ENCODE results near the gene GID4.
A peak's percentile ranks its signal among the peaks of the same experiment; 100 is the strongest.

Gene GID4

DNA sequence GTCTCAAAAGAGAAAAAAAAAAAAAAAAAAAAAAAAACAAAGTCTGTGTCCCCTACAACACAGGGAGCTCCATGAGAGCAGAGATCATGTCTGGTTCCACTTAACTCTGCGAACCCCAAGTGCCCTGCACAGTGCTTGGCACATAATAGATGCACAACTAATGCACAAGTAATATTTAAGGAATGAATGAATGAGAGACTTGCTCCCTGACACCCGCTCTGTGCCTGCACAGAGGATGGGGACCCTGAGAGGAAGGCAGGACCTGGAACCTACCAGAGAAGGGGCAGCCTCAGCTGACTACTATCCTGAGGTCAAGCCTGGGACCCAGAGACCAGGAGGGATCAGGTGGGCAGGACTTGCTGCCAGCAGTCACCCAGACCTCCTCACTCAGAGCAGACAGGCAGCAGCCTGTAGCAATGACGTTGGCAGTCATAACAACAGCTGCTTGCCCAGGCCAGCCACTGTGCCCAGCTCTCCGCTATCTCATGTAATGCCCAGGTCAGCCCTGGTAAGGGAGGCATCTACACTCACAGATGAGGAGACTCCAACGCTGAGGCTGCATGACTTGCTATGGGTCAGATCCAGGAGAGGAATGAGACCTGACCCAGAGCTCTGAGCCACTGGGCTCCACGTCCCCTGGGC is 72.2 kb downstream of the GID4 start:
- Histone ChIP-seq H3K23ac (ENCODE audit: low read depth, low read length, poor library complexity) (peak overlapping the region; percentile 47), H3K4me3 (ENCODE audit: low read length in 2 of 2) (no peak overlapping the region)

GRCh38 chr17:18115517-18115916 is 76.3 kb downstream of the GID4 start:
- Histone ChIP-seq H2BK15ac (ENCODE audit: low read length) (no peak overlapping the region), H3K36me3 (replicated peaks in 1 of 2; ENCODE audit: control insufficient read depth in 2 of 2, insufficient read depth in 2 of 2, low read length in 2 of 2) (no peaks in the 10 kb centered on the region), H2BK5ac (ENCODE audit: low read length) (no peak overlapping the region), H3K4ac (ENCODE audit: low read length) (no peak overlapping the region), H2BK120ac (ENCODE audit: low read depth, low read length) (no peak overlapping the region), H3K9me3 (replicated peaks in 1 of 2; ENCODE audit: control insufficient read depth in 2 of 2, insufficient read depth in 1 of 2, low read depth in 1 of 2, low read length in 2 of 2) (peaks cover 14 to 17% of the 10 kb centered on the region in 2 donors), H4K91ac (ENCODE audit: low read depth, low read length, poor library complexity) (no peak overlapping the region), H3K18ac (ENCODE audit: low read length) (peak overlapping the region; percentile 4), H3K4me1 (ENCODE audit: control insufficient read depth in 2 of 2, insufficient read depth in 1 of 2, low read depth in 1 of 2, low read length in 2 of 2) (peaks cover 9 to 20% of the 10 kb centered on the region in 2 donors), H3K9ac (ENCODE audit: low read depth, low read length, poor library complexity) (peak overlapping the region; percentile 82), H2AFZ (ENCODE audit: low read length) (no peak overlapping the region), H4K8ac (ENCODE audit: low read depth, low read length) (peak overlapping the region; percentile 48), H2BK12ac (ENCODE audit: low read length) (no peak overlapping the region), H3K27ac (replicated peaks; ENCODE audit: low read length) (no peak overlapping the region), H3K27me3 (ENCODE audit: control insufficient read depth in 3 of 3, insufficient read depth in 3 of 3, low read depth in 1 of 3, low read length in 3 of 3) (no peaks in the 10 kb centered on the region), H3K14ac (ENCODE audit: low read length) (no peak overlapping the region), H3K79me1 (ENCODE audit: low read depth, low read length) (no peaks in the 10 kb centered on the region), H3K4me3 (ENCODE audit: low read length in 2 of 2) (peak overlapping the region in 1 of 2 donors; percentile 51), H3K23ac (ENCODE audit: low read depth, low read length, poor library complexity) (no peak overlapping the region), H2AK5ac (ENCODE audit: low read depth, low read length) (no peak overlapping the region), H3K4me2 (ENCODE audit: insufficient read depth, low read length, poor library complexity, severe bottlenecking) (no peak overlapping the region)
- no CpG with 5 or more reads among the region's 7 CpGs for WGBS, 2 donors (ENCODE audit: extremely low coverage in 2 of 2, insufficient read length in 2 of 2, insufficient replicate concordance in 1 of 2)
- no peak for DNase-seq (ENCODE audit: low spot score)

More for the DNA sequence above, 72.2 kb downstream of the GID4 start:
- Histone ChIP-seq H3K36me3 (replicated peaks in 1 of 2; ENCODE audit: control insufficient read depth in 2 of 2, insufficient read depth in 2 of 2, low read length in 2 of 2) (peaks cover 2 to 10% of the 10 kb centered on the region in 2 donors), H3K9ac (ENCODE audit: low read depth, low read length, poor library complexity) (no peak overlapping the region), H3K27ac (replicated peaks; ENCODE audit: low read length) (no peak overlapping the region), H3K4me1 (ENCODE audit: control insufficient read depth in 2 of 2, insufficient read depth in 1 of 2, low read depth in 1 of 2, low read length in 2 of 2) (peaks cover 13 to 25% of the 10 kb centered on the region in 2 donors), H3K27me3 (ENCODE audit: control insufficient read depth in 3 of 3, insufficient read depth in 3 of 3, low read depth in 1 of 3, low read length in 3 of 3) (no peaks in the 10 kb centered on the region), H3K14ac (ENCODE audit: low read length) (no peak overlapping the region), H3K4ac (ENCODE audit: low read length) (no peak overlapping the region), H2AFZ (ENCODE audit: low read length) (peak overlapping the region; percentile 25), H2BK120ac (ENCODE audit: low read depth, low read length) (no peak overlapping the region), H4K8ac (ENCODE audit: low read depth, low read length) (peak overlapping the region; percentile 5), H2BK12ac (ENCODE audit: low read length) (no peak overlapping the region), H3K18ac (ENCODE audit: low read length) (peak overlapping the region; percentile 76), H2BK15ac (ENCODE audit: low read length) (peak overlapping the region; percentile 50), H3K79me1 (ENCODE audit: low read depth, low read length) (no peaks in the 10 kb centered on the region), H4K91ac (ENCODE audit: low read depth, low read length, poor library complexity) (no peak overlapping the region), H3K4me2 (ENCODE audit: insufficient read depth, low read length, poor library complexity, severe bottlenecking) (no peak overlapping the region), H2BK5ac (ENCODE audit: low read length) (peak overlapping the region; percentile 9), H3K9me3 (replicated peaks in 1 of 2; ENCODE audit: control insufficient read depth in 2 of 2, insufficient read depth in 1 of 2, low read depth in 1 of 2, low read length in 2 of 2) (no peaks in the 10 kb centered on the region), H2AK5ac (ENCODE audit: low read depth, low read length) (peak overlapping the region; percentile 5)
- DNase-seq (ENCODE audit: low spot score) = no peak
- no CpG with 5 or more reads among the region's 6 CpGs for WGBS, 2 donors (ENCODE audit: extremely low coverage in 2 of 2, insufficient read length in 2 of 2, insufficient replicate concordance in 1 of 2)

DNA sequence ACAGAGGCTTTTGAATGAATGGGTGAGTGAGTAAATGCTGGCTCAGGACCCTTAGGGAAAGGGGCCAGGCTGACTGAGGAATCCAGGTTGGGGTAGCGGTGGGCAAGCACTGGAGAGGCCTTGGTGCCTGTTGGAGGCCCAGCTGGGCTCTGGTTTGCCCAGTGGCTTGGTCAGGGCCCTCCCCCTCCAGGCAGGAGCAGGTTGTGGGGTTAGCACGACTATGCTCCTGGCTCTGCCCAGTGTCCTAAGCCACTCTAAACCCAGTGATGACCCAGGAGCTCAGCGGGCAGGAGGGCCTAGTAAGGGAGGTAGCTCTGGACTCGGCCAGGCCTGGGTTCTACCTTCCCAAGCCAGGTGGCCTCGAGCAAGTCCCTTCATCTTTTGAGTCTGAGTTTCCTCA is 76.9 kb downstream of the GID4 start:
- Histone ChIP-seq H3K9ac (ENCODE audit: low read depth, low read length, poor library complexity) (no peak overlapping the region), H3K18ac (ENCODE audit: low read length) (no peak overlapping the region), H4K8ac (ENCODE audit: low read depth, low read length) (no peak overlapping the region), H3K9me3 (replicated peaks in 1 of 2; ENCODE audit: control insufficient read depth in 2 of 2, insufficient read depth in 1 of 2, low read depth in 1 of 2, low read length in 2 of 2) (peaks cover 14 to 17% of the 10 kb centered on the region in 2 donors), H3K27me3 (ENCODE audit: control insufficient read depth in 3 of 3, insufficient read depth in 3 of 3, low read depth in 1 of 3, low read length in 3 of 3) (no peaks in the 10 kb centered on the region), H3K4me3 (ENCODE audit: low read length in 2 of 2) (no peak overlapping the region), H2BK5ac (ENCODE audit: low read length) (no peak overlapping the region), H2BK12ac (ENCODE audit: low read length) (no peak overlapping the region), H3K79me1 (ENCODE audit: low read depth, low read length) (no peaks in the 10 kb centered on the region), H3K27ac (replicated peaks; ENCODE audit: low read length) (no peak overlapping the region), H3K4me2 (ENCODE audit: insufficient read depth, low read length, poor library complexity, severe bottlenecking) (no peak overlapping the region), H4K91ac (ENCODE audit: low read depth, low read length, poor library complexity) (no peak overlapping the region), H2BK120ac (ENCODE audit: low read depth, low read length) (no peak overlapping the region), H2AK5ac (ENCODE audit: low read depth, low read length) (no peak overlapping the region), H3K4me1 (ENCODE audit: control insufficient read depth in 2 of 2, insufficient read depth in 1 of 2, low read depth in 1 of 2, low read length in 2 of 2) (peaks cover 9 to 20% of the 10 kb centered on the region in 2 donors), H3K36me3 (replicated peaks in 1 of 2; ENCODE audit: control insufficient read depth in 2 of 2, insufficient read depth in 2 of 2, low read length in 2 of 2) (no peaks in the 10 kb centered on the region), H3K14ac (ENCODE audit: low read length) (no peak overlapping the region), H2AFZ (ENCODE audit: low read length) (no peak overlapping the region), H2BK15ac (ENCODE audit: low read length) (no peak overlapping the region), H3K4ac (ENCODE audit: low read length) (no peak overlapping the region), H3K23ac (ENCODE audit: low read depth, low read length, poor library complexity) (no peak overlapping the region)
- no peak for DNase-seq (ENCODE audit: low spot score)
- no CpG with 5 or more reads among the region's 5 CpGs for WGBS, 2 donors (ENCODE audit: extremely low coverage in 2 of 2, insufficient read length in 2 of 2, insufficient replicate concordance in 1 of 2)

- Histone ChIP-seq H3K18ac (ENCODE audit: low read length) (peak overlapping the region; percentile 29), H3K27me3 (ENCODE audit: control insufficient read depth in 3 of 3, insufficient read depth in 3 of 3, low read depth in 1 of 3, low read length in 3 of 3) (no peaks in the 10 kb centered on the region), H2BK15ac (ENCODE audit: low read length) (peak overlapping the region; percentile 18), H3K9ac (ENCODE audit: low read depth, low read length, poor library complexity) (no peak overlapping the region), H3K4me3 (ENCODE audit: low read length in 2 of 2) (no peak overlapping the region), H2BK120ac (ENCODE audit: low read depth, low read length) (no peak overlapping the region), H4K8ac (ENCODE audit: low read depth, low read length) (no peak overlapping the region), H3K79me1 (ENCODE audit: low read depth, low read length) (no peaks in the 10 kb centered on the region), H3K23ac (ENCODE audit: low read depth, low read length, poor library complexity) (no peak overlapping the region), H2BK12ac (ENCODE audit: low read length) (no peak overlapping the region), H3K36me3 (replicated peaks in 1 of 2; ENCODE audit: control insufficient read depth in 2 of 2, insufficient read depth in 2 of 2, low read length in 2 of 2) (no peaks in the 10 kb centered on the region), H3K4me2 (ENCODE audit: insufficient read depth, low read length, poor library complexity, severe bottlenecking) (no peak overlapping the region), H2BK5ac (ENCODE audit: low read length) (no peak overlapping the region), H3K27ac (replicated peaks; ENCODE audit: low read length) (no peak overlapping the region), H3K14ac (ENCODE audit: low read length) (no peak overlapping the region), H3K9me3 (replicated peaks in 1 of 2; ENCODE audit: control insufficient read depth in 2 of 2, insufficient read depth in 1 of 2, low read depth in 1 of 2, low read length in 2 of 2) (peaks cover 14 to 17% of the 10 kb centered on the region in 2 donors), H4K91ac (ENCODE audit: low read depth, low read length, poor library complexity) (no peak overlapping the region), H3K4ac (ENCODE audit: low read length) (no peak overlapping the region), H3K4me1 (ENCODE audit: control insufficient read depth in 2 of 2, insufficient read depth in 1 of 2, low read depth in 1 of 2, low read length in 2 of 2) (peaks cover 4 to 11% of the 10 kb centered on the region in 2 donors), H2AFZ (ENCODE audit: low read length) (peak overlapping the region; percentile 11), H2AK5ac (ENCODE audit: low read depth, low read length) (peak overlapping the region; percentile 97)
- WGBS, 2 donors (ENCODE audit: extremely low coverage in 2 of 2, insufficient read length in 2 of 2, insufficient replicate concordance in 1 of 2) = no CpG with 5 or more reads among the region's 1 CpG
- DNase-seq (ENCODE audit: low spot score) = no peak
Measured at GRCh38 chr17:18117533-18117932, 78.3 kb downstream of the GID4 start.
